NCI-H774 (cell line): ENCODE data around the gene BTBD10.

Experiments used
- DNase-seq: peaks from one replicate; lab custom pipeline; 2025; lab: John Stamatoyannopoulos, UW

The BTBD10 gene

GRCh38 chr11:13338427-13339069 lies 124.5 kb downstream of the BTBD10 start:
- DNase-seq = no peak

GRCh38 chr11:13338019-13338426 lies 125.0 kb downstream of the BTBD10 start:
- no peak for DNase-seq
